HepG2 (cell line): ENCODE results near the gene LRP2. TPM values are rescaled to one million over a fixed set of nuclear protein-coding genes. Genes with fewer than 3 reads are reported as not detected.

Experiments
- ATAC-seq: fragments of 200-7000 bp; cut with Tn5 transposase; 3 replicates; pipeline ENCODE4 v1.9.1; 2020; ENCODE audit warnings: mild to moderate bottlenecking, moderate library complexity
- BruUV-seq: library from RNA; stranded (reverse); fragments of 400-500 nt; replicated peaks from 2 replicates; lab custom pipeline; 2021; lab: Mats Ljungman, UMichigan
- CTCF ChIA-PET: fragments of 300-600 bp; formaldehyde crosslinking; extraction: SDS; loops from one replicate; lab custom pipeline; 2021; ENCODE audit warnings: low total read pairs, inconsistent platforms, low intra/inter-chr PET ratio; lab: Yijun Ruan, JAX
- POLR2A ChIA-PET: fragments of 350-600 bp; sonication (Branson Sonifier 250); formaldehyde crosslinking; loops from one replicate; lab custom pipeline; 2020; ENCODE audit warnings: antibody characterized with exemption, inconsistent platforms; lab: Yijun Ruan, JAX
- DNase-seq: peaks from one replicate; pipeline ENCODE4 v3.0.0-alpha.2; 2015; ENCODE audit warnings: low spot score
- FAIRE-seq: peaks from 3 replicates; lab custom pipeline; 2011; peaks lifted over from hg19 to GRCh38; lab: Jason Lieb, UNC
- H2AFZ ChIP-seq: one replicate; pipeline ENCODE4 v1.6.1; 2011; ENCODE audit warnings: low read length, inconsistent platforms
- H3K27ac ChIP-seq: fragments of 300-600 bp; 3 replicates; pipeline ENCODE4 v1.8.0; 2011; ENCODE audit warnings: mixed run types, mild to moderate bottlenecking, mixed read lengths, low read length, inconsistent platforms; ENCODE audit not compliant: insufficient read depth; ENCODE audit errors: extremely low read length
- H3K27me3 ChIP-seq, 2 experiments: fragments of 200-600 bp in 1 of 2; 2 replicates in 1 of 2; 3 replicates in 1 of 2; pipeline versions ENCODE4 v1.6.0 to v1.8.0; 2011; ENCODE audit warnings: low read length in 2 of 2, mild to moderate bottlenecking in 2 of 2, moderate library complexity in 2 of 2, inconsistent platforms in 1 of 2; ENCODE audit not compliant: insufficient read depth in 2 of 2, control insufficient read depth in 1 of 2
- H3K36me3 ChIP-seq, 2 experiments: fragments of 200-600 bp in 1 of 2; replicated peaks in 1 of 2; 2 replicates in 1 of 2; 3 replicates in 1 of 2; pipeline versions ENCODE4 v1.5.1 to v1.8.0; 2011; ENCODE audit warnings: low read length in 2 of 2, inconsistent platforms in 1 of 2; ENCODE audit not compliant: insufficient read depth in 2 of 2, control insufficient read depth in 1 of 2
- H3K4me1 ChIP-seq: 2 replicates; pipeline ENCODE4 v1.5.1; 2012; ENCODE audit warnings: low read length, inconsistent platforms; ENCODE audit not compliant: insufficient read depth
- H3K4me2 ChIP-seq: 2 replicates; pipeline ENCODE4 v1.6.0; 2011; ENCODE audit warnings: low read depth, low read length, inconsistent platforms
- H3K4me3 ChIP-seq, 3 experiments: fragments of 200-600 bp in 1 of 3; sonication (generic), shearing (Covaris generic) in 1 of 3; replicated peaks in 1 of 3; 2 replicates each; pipeline ENCODE4 v1.5.1; 2011 to 2016; ENCODE audit warnings: low read length in 3 of 3, inconsistent platforms in 2 of 3, low read depth in 2 of 3, mild to moderate bottlenecking in 2 of 3, control low read depth in 1 of 3, mixed read lengths in 1 of 3; ENCODE audit not compliant: insufficient read depth in 1 of 3
- H3K79me2 ChIP-seq: one replicate; pipeline ENCODE4 v1.6.1; 2011; ENCODE audit warnings: low read length, inconsistent platforms; ENCODE audit not compliant: insufficient read depth
- H3K9ac ChIP-seq: 2 replicates; pipeline ENCODE4 v1.6.0; 2011; ENCODE audit warnings: mild to moderate bottlenecking, low read depth, low read length, inconsistent platforms; ENCODE audit not compliant: insufficient read depth
- H3K9me3 ChIP-seq: 2 replicates; pipeline ENCODE4 v1.5.1; 2012; ENCODE audit warnings: mild to moderate bottlenecking, low read length
- H4K20me1 ChIP-seq: 2 replicates; pipeline ENCODE4 v1.6.0; 2011; ENCODE audit warnings: inconsistent platforms, mild to moderate bottlenecking, low read length, moderate library complexity; ENCODE audit not compliant: insufficient read depth
- CEBPB ChIP-seq: IDR thresholded peaks from 2 replicates; pipeline ENCODE4 v1.6.1; 2011; ENCODE audit warnings: low read depth, low read length, improper control_type of control experiment, borderline replicate concordance
- CEBPG ChIP-seq: IDR thresholded peaks from 2 replicates; pipeline ENCODE4 v1.6.1; 2016
- SP1 ChIP-seq, 2 experiments: fragments of 450-650 bp in 1 of 2; sonication (generic) in 1 of 2; formaldehyde crosslinking in 1 of 2; IDR thresholded peaks; 2 replicates each; pipeline versions ENCODE4 v1.4.0 to v1.6.1; 2016 to 2020; ENCODE audit warnings: missing genetic modification reagents in 1 of 2
- YEATS2 ChIP-seq: sonication (generic); formaldehyde crosslinking; IDR thresholded peaks from 2 replicates; pipeline ENCODE4 v1.4.0; 2020; ENCODE audit warnings: missing genetic modification reagents, borderline replicate concordance
- ZKSCAN1 ChIP-seq: fragments of 150-350 bp; IDR thresholded peaks from 2 replicates; pipeline ENCODE4 v1.6.1; 2014; ENCODE audit warnings: low read length
- WGBS: methylation state at CpG from one replicate; pipeline ENCODE4 v1.1.6; 2017; ENCODE audit warnings: low lambda C conversion rate; 5-methylcytosine and 5-hydroxymethylcytosine counted together
- in situ Hi-C: cut with HindIII; loops from 2 replicates; pipeline ENCODE4 v1.10.0; 2017; ENCODE audit warnings: low pct_unique_long_range_greater_than_20kb; ENCODE audit not compliant: extremely low pct_ligation_motif_present
- intact Hi-C: fragments of 100-400 bp; cut with micrococcal nuclease; formaldehyde crosslinking; loops from one replicate; pipeline ENCODE4 v1.10.0; 2022; ENCODE audit not compliant: unreplicated experiment
- polyA plus RNA-seq, 8 experiments: library from polyadenylated mRNA; depleted of rRNA in 3 of 8; stranded (reverse) in 7 of 8; unstranded in 1 of 8; fragments of >200 nt; fragmentation: Illumina TruSeq in 4 of 8; extraction: Trizol in 4 of 8; gene quantifications; 2 replicates each; pipeline versions ENCODE4 v1.2.1 to v1.2.3, GENCODE V29; 2011 to 2016; ENCODE audit warnings: low read depth in 4 of 8, missing spikeins in 1 of 8, mixed read lengths in 1 of 8; ENCODE audit not compliant: insufficient read depth in 1 of 8
- total RNA-seq, 5 experiments: library from RNA; depleted of rRNA; stranded (reverse); fragments of >200 nt; fragmentation: Illumina TruSeq; extraction: Trizol; gene quantifications; 2 replicates each; pipeline ENCODE4 v1.2.3, GENCODE V29; 2016; ENCODE audit warnings: low read depth in 1 of 5

Gene LRP2
- total and polyA plus RNA-seq, 2 of the 13 experiments (the other 11 are each of a cell fraction or from before 2014, with no cell fraction given): 0.03 to 0.15 TPM

DNA sequence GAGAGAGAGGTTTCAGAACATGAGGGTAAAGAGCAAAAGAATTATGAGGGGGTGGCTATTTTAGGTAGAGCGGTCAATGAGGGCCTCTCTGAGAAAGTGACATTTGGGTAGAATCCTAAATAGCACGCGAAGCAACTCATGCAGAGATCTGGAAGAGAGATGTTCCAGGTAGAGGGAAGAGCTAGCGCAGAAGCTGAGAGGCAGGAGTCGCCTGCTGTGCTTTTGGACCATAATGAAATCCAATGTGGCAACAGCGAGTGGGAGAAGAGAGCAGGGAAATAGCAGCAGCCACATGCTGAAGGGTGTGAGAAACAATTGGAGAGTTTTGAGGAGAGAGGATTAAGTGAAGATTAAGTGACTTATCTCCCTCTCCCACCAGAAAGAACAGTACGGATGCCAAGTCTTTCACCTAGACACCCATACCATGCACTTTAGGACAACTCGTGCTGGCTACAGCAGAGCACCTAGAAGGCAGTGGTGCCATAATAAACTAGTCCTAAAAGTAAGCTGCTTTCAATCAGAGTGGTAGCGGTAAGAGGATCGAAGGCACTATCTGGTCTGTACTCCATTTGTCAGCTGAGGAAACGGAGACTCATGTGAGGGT lies 129.7 kb downstream of the LRP2 start (continued):
- TF ChIP-seq YEATS2 (CRISPR knock-in tag) (no peak), SP1 (IDR thresholded peaks at IDR 0.05) (no peak), SP1 (CRISPR knock-in tag; IDR thresholded peaks at IDR 0.05) (no peak)

DNA sequence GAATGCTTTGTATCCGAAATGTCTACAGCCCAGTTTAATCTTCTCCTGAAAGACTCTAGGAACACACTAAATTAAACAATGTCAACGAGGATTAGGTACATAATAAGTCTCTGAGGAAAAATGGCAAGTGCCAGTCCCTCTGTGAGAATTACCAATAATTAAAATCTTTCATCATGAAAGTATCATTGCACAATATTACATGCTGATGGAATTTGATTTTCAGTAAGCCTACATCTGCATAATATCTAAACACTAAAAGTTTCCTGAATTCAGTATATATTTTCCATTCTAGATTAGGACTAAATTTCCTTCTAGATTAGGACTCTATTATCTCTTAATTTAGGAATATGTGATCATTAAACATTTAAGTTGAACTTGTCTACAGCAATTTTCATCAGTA lies 132.1 kb downstream of the LRP2 start:
- ATAC-seq (no peak), FAIRE-seq (no peak), DNase-seq (no peak)
- Histone ChIP-seq H3K4me3 (no peak overlapping the region), H2AFZ (no peak overlapping the region), H3K36me3 (no peaks in the 10 kb centered on the region), H3K9me3 (no peaks in the 10 kb centered on the region), H3K27me3 (peaks cover 0 to 7% of the 10 kb centered on the region in 2 experiments; a peak in 2 of 5 replicates), H4K20me1 (no peaks in the 10 kb centered on the region), H3K9ac (no peak overlapping the region), H3K4me2 (no peak overlapping the region), H3K4me1 (no peaks in the 10 kb centered on the region), H3K27ac (no peak overlapping the region), H3K79me2 (no peaks in the 10 kb centered on the region)
- TF ChIP-seq CEBPG (CRISPR knock-in tag) (no peak), CEBPB (peak; percentile 73)
- intact Hi-C loops (no loop called here), in situ Hi-C loops (no loop called here)
- POLR2A ChIA-PET: no interaction called here
- 1% methylated on average over 2 of the region's 2 CpGs for WGBS
- BruUV-seq: no TSS peak
- CTCF ChIA-PET: no interaction called here

DNA sequence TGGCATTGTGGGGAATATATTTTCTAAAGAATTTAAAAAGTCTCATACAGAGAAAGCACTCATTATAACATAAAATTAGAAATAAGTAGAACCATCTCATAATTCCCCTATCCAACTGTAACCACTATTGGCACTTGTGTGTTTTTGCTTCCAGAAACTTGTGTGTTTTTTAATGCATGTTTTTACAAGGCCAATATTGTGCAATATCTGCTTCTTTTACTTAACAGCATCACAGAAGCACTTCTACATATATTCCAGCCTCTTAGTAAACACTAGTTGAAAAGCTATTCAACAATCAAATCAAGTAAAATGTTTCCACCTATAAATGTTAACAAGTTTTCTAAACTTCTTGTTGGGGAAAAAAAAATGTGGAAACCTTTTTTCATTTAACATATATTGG lies 132.7 kb downstream of the LRP2 start:
- no TSS peak for BruUV-seq
- Histone ChIP-seq H3K4me2 (no peak overlapping the region), H3K4me3 (no peak overlapping the region), H3K4me1 (no peaks in the 10 kb centered on the region), H3K27me3 (peaks cover 0 to 7% of the 10 kb centered on the region in 2 experiments; a peak in 2 of 5 replicates), H3K36me3 (no peaks in the 10 kb centered on the region), H3K79me2 (no peaks in the 10 kb centered on the region), H4K20me1 (no peaks in the 10 kb centered on the region), H3K27ac (no peak overlapping the region), H3K9ac (no peak overlapping the region), H2AFZ (no peak overlapping the region), H3K9me3 (no peaks in the 10 kb centered on the region)
- no peak for DNase-seq
- ChIA-PET CTCF (no interaction called here), POLR2A (no interaction called here)
- no peak for FAIRE-seq
- in situ Hi-C loops (no loop called here), intact Hi-C loops (loop anchor here (10.0 kb wide), 1 partner anchor 275 kb away; no protein-coding TSS in a partner anchor)
- ATAC-seq: no peak
- peak; percentile 84 for TF ChIP-seq CEBPB
- no peak for TF ChIP-seq ZKSCAN1
